ENCODE measurements around the gene GPR137B.

- TF ChIP-seq CTCF (IDR thresholded peaks at IDR 0.05) (no peak), POLR2A (IDR thresholded peaks at IDR 0.05) (no peak)
Observed at GRCh38 chr1:236108027-236108648, 34.2 kb upstream of the GPR137B start.
